Measurements from ENCODE around the gene XCR1.

DNA sequence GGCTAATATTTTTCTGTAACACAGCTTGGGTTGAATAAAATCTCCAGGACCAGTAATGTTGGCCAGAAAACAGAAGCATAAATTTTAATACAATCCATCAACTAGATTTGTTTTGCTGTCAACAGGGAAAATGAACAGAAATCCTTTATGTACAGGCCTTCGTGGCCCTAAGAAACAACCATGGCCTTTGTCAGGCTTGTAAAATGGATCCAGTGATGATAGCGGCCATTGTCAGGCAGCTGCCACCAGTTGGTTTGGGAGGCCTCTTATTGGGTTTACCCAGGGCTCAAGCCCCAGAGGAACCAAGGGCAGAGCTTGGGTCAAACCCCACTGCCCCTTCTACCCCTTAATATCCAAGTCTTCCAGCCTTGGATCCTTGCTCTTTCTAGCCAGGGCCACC is 26.1 kb downstream of the XCR1 start:
- TF ChIP-seq POLR2A (IDR thresholded peaks at IDR 0.05) (no peak), POLR2AphosphoS5 (IDR thresholded peaks at IDR 0.05) (no peak)
- TF ChIP-seq, protein P1, sequence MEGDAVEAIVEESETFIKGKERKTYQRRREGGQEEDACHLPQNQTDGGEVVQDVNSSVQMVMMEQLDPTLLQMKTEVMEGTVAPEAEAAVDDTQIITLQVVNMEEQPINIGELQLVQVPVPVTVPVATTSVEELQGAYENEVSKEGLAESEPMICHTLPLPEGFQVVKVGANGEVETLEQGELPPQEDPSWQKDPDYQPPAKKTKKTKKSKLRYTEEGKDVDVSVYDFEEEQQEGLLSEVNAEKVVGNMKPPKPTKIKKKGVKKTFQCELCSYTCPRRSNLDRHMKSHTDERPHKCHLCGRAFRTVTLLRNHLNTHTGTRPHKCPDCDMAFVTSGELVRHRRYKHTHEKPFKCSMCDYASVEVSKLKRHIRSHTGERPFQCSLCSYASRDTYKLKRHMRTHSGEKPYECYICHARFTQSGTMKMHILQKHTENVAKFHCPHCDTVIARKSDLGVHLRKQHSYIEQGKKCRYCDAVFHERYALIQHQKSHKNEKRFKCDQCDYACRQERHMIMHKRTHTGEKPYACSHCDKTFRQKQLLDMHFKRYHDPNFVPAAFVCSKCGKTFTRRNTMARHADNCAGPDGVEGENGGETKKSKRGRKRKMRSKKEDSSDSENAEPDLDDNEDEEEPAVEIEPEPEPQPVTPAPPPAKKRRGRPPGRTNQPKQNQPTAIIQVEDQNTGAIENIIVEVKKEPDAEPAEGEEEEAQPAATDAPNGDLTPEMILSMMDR (IDR thresholded peaks at IDR 0.05 in 8 of 11, conservative IDR thresholded peaks at IDR 0.05 in 3 of 11), result no peak
